H1 (cell line): ENCODE data around the gene PKM. TPM values are rescaled to one million over a fixed set of nuclear protein-coding genes. Genes with fewer than 3 reads are reported as not detected.

Experiments
- CTCF ChIA-PET: fragments of 300-600 bp; sonication (Branson Sonifier 250); formaldehyde crosslinking; loops from one replicate; lab custom pipeline; 2021; ENCODE audit not compliant: partially characterized antibody; lab: Charles Lee
- POLR2A ChIA-PET: fragments of 300-600 bp; sonication (Branson Sonifier 250); formaldehyde crosslinking; loops from one replicate; lab custom pipeline; 2021; ENCODE audit warnings: inconsistent platforms; ENCODE audit not compliant: partially characterized antibody; lab: Charles Lee
- DNase-seq, 2 experiments: peaks; one replicate each; pipeline versions ENCODE4 v3.0.0 to v3.0.0-alpha.2; 2010 to 2022; ENCODE audit warnings: low spot score in 2 of 2, low read depth in 1 of 2, mixed read lengths in 1 of 2
- FAIRE-seq: peaks from 2 replicates; lab custom pipeline; 2011; peaks lifted over from hg19 to GRCh38; lab: Jason Lieb, UNC
- H2AFZ ChIP-seq: 2 replicates; pipeline ENCODE4 v1.8.1; 2012; ENCODE audit warnings: low read length, inconsistent platforms
- H2AK5ac ChIP-seq: 2 replicates; pipeline ENCODE4 v1.6.1; 2013; ENCODE audit warnings: low read depth, low read length
- H2BK120ac ChIP-seq: replicated peaks from 2 replicates; pipeline ENCODE3; 2013; ENCODE audit warnings: low read depth, low read length, inconsistent platforms
- H2BK12ac ChIP-seq: 2 replicates; pipeline ENCODE4 v1.6.1; 2013; ENCODE audit warnings: low read depth, low read length
- H2BK15ac ChIP-seq: 2 replicates; pipeline ENCODE4 v1.6.1; 2013; ENCODE audit warnings: low read length
- H2BK20ac ChIP-seq: 2 replicates; pipeline ENCODE4 v1.6.1; 2013; ENCODE audit warnings: low read length
- H2BK5ac ChIP-seq: 2 replicates; pipeline ENCODE4 v1.6.1; 2013; ENCODE audit warnings: low read depth, low read length
- H3K14ac ChIP-seq: 2 replicates; pipeline ENCODE4 v1.6.1; 2013; ENCODE audit warnings: inconsistent platforms; ENCODE audit not compliant: insufficient read length
- H3K18ac ChIP-seq: 2 replicates; pipeline ENCODE4 v1.6.1; 2013; ENCODE audit warnings: low read length; ENCODE audit errors: extremely low read depth
- H3K23ac ChIP-seq: 2 replicates; pipeline ENCODE4 v1.6.1; 2013; ENCODE audit warnings: inconsistent platforms; ENCODE audit not compliant: insufficient read length
- H3K23me2 ChIP-seq: 2 replicates; pipeline ENCODE4 v1.6.1; 2013; ENCODE audit warnings: low read depth, low read length
- H3K27ac ChIP-seq: 2 replicates; pipeline ENCODE4 v1.6.1; 2011; ENCODE audit warnings: low read depth, low read length, inconsistent platforms
- H3K27me3 ChIP-seq, 4 experiments: replicated peaks in 1 of 4; 1 replicate in 1 of 4; 2 replicates in 3 of 4; pipeline versions ENCODE4 v1.6.1 to v1.8.1; 2011 to 2013; ENCODE audit warnings: low read length in 3 of 4, mild to moderate bottlenecking in 3 of 4, inconsistent platforms in 2 of 4, mixed read lengths in 2 of 4, moderate library complexity in 1 of 4; ENCODE audit not compliant: control insufficient read depth in 3 of 4, insufficient read depth in 3 of 4; ENCODE audit errors: extremely low read depth in 1 of 4
- H3K36me3 ChIP-seq, 4 experiments: 2 replicates each; pipeline versions ENCODE4 v1.6.1 to v1.8.1; 2011 to 2013; ENCODE audit warnings: mild to moderate bottlenecking in 4 of 4, low read length in 3 of 4, moderate library complexity in 2 of 4, control low read depth in 1 of 4, inconsistent platforms in 1 of 4; ENCODE audit not compliant: insufficient read depth in 4 of 4, control insufficient read depth in 2 of 4
- H3K4ac ChIP-seq: replicated peaks from 2 replicates; pipeline ENCODE3; 2013; ENCODE audit warnings: low read length, low read depth, mixed read lengths, inconsistent platforms; ENCODE audit not compliant: insufficient read length
- H3K4me1 ChIP-seq, 4 experiments: replicated peaks in 1 of 4; 1 replicate in 1 of 4; 2 replicates in 3 of 4; pipeline versions ENCODE4 v1.6.1 to v1.8.1; 2011 to 2013; ENCODE audit warnings: low read length in 3 of 4, inconsistent platforms in 2 of 4, mixed read lengths in 1 of 4; ENCODE audit not compliant: insufficient read depth in 4 of 4, control insufficient read depth in 3 of 4
- H3K4me2 ChIP-seq, 2 experiments: 2 replicates each; pipeline versions ENCODE4 v1.6.1 to v1.8.1; 2011 to 2013; ENCODE audit warnings: low read depth in 2 of 2, low read length in 2 of 2, control low read depth in 1 of 2, inconsistent platforms in 1 of 2, mild to moderate bottlenecking in 1 of 2; ENCODE audit not compliant: insufficient read depth in 1 of 2
- H3K4me3 ChIP-seq, 4 experiments: fragments of 200-600, 300-600 bp in 1 of 4; sonication (generic), shearing (Covaris generic), sonication (Bioruptor Twin) in 1 of 4; 2 replicates each; pipeline versions ENCODE4 v1.5.1 to v1.8.1; 2011 to 2016; ENCODE audit warnings: low read length in 4 of 4, low read depth in 3 of 4, control low read depth in 2 of 4, inconsistent platforms in 2 of 4, mild to moderate bottlenecking in 2 of 4, mixed read lengths in 1 of 4, moderate library complexity in 1 of 4; ENCODE audit not compliant: insufficient read depth in 2 of 4; ENCODE audit errors: extremely low read depth in 1 of 4
- H3K56ac ChIP-seq: replicated peaks from 2 replicates; pipeline ENCODE3; 2013; ENCODE audit warnings: low read depth, mild to moderate bottlenecking, mixed read lengths, low read length, inconsistent platforms; ENCODE audit not compliant: insufficient read length
- H3K79me1 ChIP-seq: 2 replicates; pipeline ENCODE4 v1.6.1; 2013; ENCODE audit warnings: low read depth, low read length, control low read depth
- H3K79me2 ChIP-seq, 2 experiments: 2 replicates each; pipeline versions ENCODE4 v1.6.1 to v1.8.1; 2012 to 2013; ENCODE audit warnings: low read length in 2 of 2, mild to moderate bottlenecking in 2 of 2, inconsistent platforms in 1 of 2; ENCODE audit not compliant: insufficient read depth in 2 of 2, control insufficient read depth in 1 of 2
- H3K9ac ChIP-seq, 4 experiments: replicated peaks in 1 of 4; 1 replicate in 1 of 4; 2 replicates in 3 of 4; pipeline versions ENCODE4 v1.6.1 to v1.8.1; 2011 to 2013; ENCODE audit warnings: low read depth in 3 of 4, low read length in 3 of 4, control low read depth in 2 of 4, mild to moderate bottlenecking in 2 of 4, moderate library complexity in 2 of 4, inconsistent platforms in 1 of 4; ENCODE audit errors: extremely low read depth in 1 of 4
- H3K9me3 ChIP-seq, 2 experiments: 2 replicates each; pipeline versions ENCODE4 v1.6.1 to v1.8.1; 2012 to 2013; ENCODE audit warnings: mild to moderate bottlenecking in 2 of 2, moderate library complexity in 2 of 2, control low read depth in 1 of 2, inconsistent platforms in 1 of 2, low read depth in 1 of 2, low read length in 1 of 2, mixed read lengths in 1 of 2; ENCODE audit not compliant: insufficient read depth in 2 of 2
- H4K20me1 ChIP-seq, 2 experiments: replicated peaks in 1 of 2; 2 replicates each; pipeline versions ENCODE3 to v1.8.1; 2011 to 2013; ENCODE audit warnings: inconsistent platforms in 2 of 2, low read length in 2 of 2, mild to moderate bottlenecking in 1 of 2; ENCODE audit not compliant: insufficient read depth in 2 of 2, control insufficient read depth in 1 of 2
- H4K5ac ChIP-seq: 2 replicates; pipeline ENCODE4 v1.6.1; 2013; ENCODE audit warnings: low read length, low read depth, mixed read lengths, inconsistent platforms; ENCODE audit not compliant: insufficient read length
- H4K8ac ChIP-seq: 2 replicates; pipeline ENCODE4 v1.8.0; 2013; ENCODE audit warnings: mild to moderate bottlenecking, moderate library complexity, low read length, inconsistent platforms; ENCODE audit not compliant: insufficient read depth; ENCODE audit errors: extremely low read depth
- H4K91ac ChIP-seq: replicated peaks from 2 replicates; pipeline ENCODE3; 2013; ENCODE audit warnings: low read length, mixed read lengths, inconsistent platforms; ENCODE audit not compliant: insufficient read length
- BACH1 ChIP-seq: IDR thresholded peaks from 2 replicates; pipeline ENCODE4 v1.6.1; 2012; ENCODE audit warnings: low read length, improper control_type of control experiment
- BRCA1 ChIP-seq: IDR thresholded peaks from 2 replicates; pipeline ENCODE4 v1.6.1; 2012; ENCODE audit warnings: low read depth, low read length, improper control_type of control experiment
- CTBP2 ChIP-seq: IDR thresholded peaks from 2 replicates; pipeline ENCODE4 v1.7.0; 2011; ENCODE audit warnings: borderline replicate concordance, mild to moderate bottlenecking, moderate library complexity, mixed read lengths, low read length; ENCODE audit not compliant: insufficient read depth, insufficient read length
- EZH2 ChIP-seq: fragments of 200-600 bp; sonication (generic); IDR thresholded peaks from 2 replicates; pipeline ENCODE4 v1.7.1; 2012; ENCODE audit warnings: low read depth, mild to moderate bottlenecking, moderate library complexity, low read length, inconsistent platforms; ENCODE audit not compliant: severe bottlenecking
- HDAC6 ChIP-seq: IDR thresholded peaks from one replicate; pipeline ENCODE4 v1.7.1; 2012; ENCODE audit warnings: low read depth, mild to moderate bottlenecking, inconsistent platforms, low read length, moderate library complexity
- NRF1 ChIP-seq: IDR thresholded peaks from 2 replicates; pipeline ENCODE4 v1.6.1; 2011; ENCODE audit warnings: mild to moderate bottlenecking, low read depth, low read length, improper control_type of control experiment
- RFX5 ChIP-seq: IDR thresholded peaks from 2 replicates; pipeline ENCODE4 v1.6.1; 2011; ENCODE audit warnings: low read depth, low read length, improper control_type of control experiment, borderline replicate concordance
- RXRA ChIP-seq: IDR thresholded peaks from 2 replicates; pipeline ENCODE4 v1.6.1; 2011; ENCODE audit warnings: low read depth, mild to moderate bottlenecking, low read length, moderate library complexity; ENCODE audit not compliant: insufficient read depth
- TEAD4 ChIP-seq: IDR thresholded peaks from 2 replicates; pipeline ENCODE4 v1.6.1; 2012; ENCODE audit warnings: low read depth, low read length, inconsistent platforms, mixed read lengths
- YY1 ChIP-seq: IDR thresholded peaks from 2 replicates; pipeline ENCODE4 v1.6.1; 2011; ENCODE audit warnings: low read depth, mild to moderate bottlenecking, low read length
- WGBS, 2 experiments: shearing (Covaris generic) in 1 of 2; methylation state at CpG; one replicate each; pipeline versions ENCODE4 v1.1.6 to v1.1.7; 2013 to 2015; ENCODE audit warnings: low lambda C conversion rate in 2 of 2, mixed read lengths in 2 of 2, inconsistent platforms in 1 of 2, low coverage in 1 of 2, missing lambda C conversion rate in 1 of 2; ENCODE audit not compliant: insufficient replicate concordance in 2 of 2, insufficient coverage in 1 of 2, insufficient read length in 1 of 2; ENCODE audit errors: extremely low coverage in 1 of 2, missing lambda C conversion rate in 1 of 2; 5-methylcytosine and 5-hydroxymethylcytosine counted together
- polyA plus RNA-seq, 7 experiments: library from polyadenylated mRNA; depleted of rRNA in 3 of 7; stranded (reverse) in 5 of 7; unstranded in 2 of 7; fragments of >200 nt in 5 of 7; fragments of 200-250 nt in 2 of 7; gene quantifications; 1 replicate in 5 of 7; 2 replicates in 1 of 7; 4 replicates in 1 of 7; pipeline versions ENCODE4 v1.2.1 to v1.2.3, GENCODE V29; 2011 to 2013; ENCODE audit warnings: missing spikeins in 2 of 7, mixed read lengths in 2 of 7
- total RNA-seq: library from RNA; stranded (reverse); fragmentation: NEBNext Ultra II Directional; extraction: Animal tissue kit (Norgen Biotek cat#: 25700); gene quantifications from 2 replicates; pipeline ENCODE4 v1.2.1, GENCODE V29; 2021
- TF ChIP-seq, protein P1 (sequence below): IDR thresholded peaks from 2 replicates; pipeline ENCODE4 v1.6.1; 2012; ENCODE audit warnings: low read length, inconsistent platforms

PKM gene
- total and polyA plus RNA-seq, 2 of the 8 experiments (the other 6 are each of a cell fraction or from before 2014, with no cell fraction given), result 780 to 856 TPM

DNA sequence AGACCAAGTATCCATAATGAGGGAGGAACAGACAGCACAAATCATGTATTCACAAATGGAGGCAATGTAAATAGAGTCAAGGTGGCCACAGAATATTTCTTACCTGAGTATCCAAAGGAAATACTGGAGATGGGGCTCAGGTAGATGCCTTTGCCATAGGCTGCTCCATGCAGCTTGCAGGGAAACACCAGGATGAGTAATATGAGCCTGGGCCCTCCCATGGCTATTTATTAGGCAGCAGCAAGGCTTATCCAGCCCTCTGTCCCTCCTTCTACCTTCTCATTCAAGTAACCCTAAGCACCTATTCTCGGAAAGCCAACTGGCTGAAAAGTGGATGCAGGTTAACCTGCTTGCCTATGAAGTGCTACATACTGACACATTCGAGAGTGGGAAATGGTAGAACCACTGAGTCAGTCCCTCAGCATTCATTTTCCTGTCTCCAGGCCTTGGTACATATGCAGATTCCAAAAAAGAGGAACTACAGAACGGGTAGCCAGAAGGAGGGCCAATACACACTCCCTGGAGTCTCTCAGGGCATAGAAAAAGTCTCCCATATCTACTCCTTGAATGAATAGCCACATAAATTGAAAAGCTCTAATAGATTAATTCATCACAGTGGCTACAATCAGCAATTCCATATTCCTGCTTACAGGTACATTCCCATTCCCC lies 18.3 kb upstream of the PKM start:
- no peak overlapping the region for H2BK15ac ChIP-seq
- no peak for DNase-seq
- no peaks in the 10 kb centered on the region; the same call in 1 of the 2 replicates for H3K23me2 ChIP-seq
- H2AFZ ChIP-seq, result no peak overlapping the region
- no peaks in the 10 kb centered on the region for H3K4me1 ChIP-seq
- H4K5ac ChIP-seq, result no peak overlapping the region
- H2BK5ac ChIP-seq, result no peak overlapping the region
- H2BK120ac ChIP-seq, result no peak overlapping the region
- H4K8ac ChIP-seq, result no peak overlapping the region
- no peak overlapping the region for H3K56ac ChIP-seq
- H3K4me3 ChIP-seq, result no peak overlapping the region
- POLR2A ChIA-PET, result interaction anchor here (1.1 to 2.7 kb wide), 4 partner anchors 8 to 13 kb away, joined by 3 to 16 read pairs (median 7); no protein-coding TSS in a partner anchor
- no peak overlapping the region for H3K27ac ChIP-seq
- no peaks in the 10 kb centered on the region for H3K79me2 ChIP-seq
- H4K20me1 ChIP-seq, result peaks cover 0 to 10% of the 10 kb centered on the region in 2 experiments
- H4K91ac ChIP-seq, result no peak overlapping the region
- H3K79me1 ChIP-seq, result no peaks in the 10 kb centered on the region
- FAIRE-seq, result no peak
- CTCF ChIA-PET, result no interaction called here
- WGBS, 2 experiments, result 84% methylated on average over 3 of the region's 3 CpGs; no CpG with 5 or more reads in 1 of the 2 experiments
- H2BK20ac ChIP-seq, result no peak overlapping the region
- H3K9ac ChIP-seq, result no peak overlapping the region
- H3K14ac ChIP-seq, result no peak overlapping the region
- H3K4ac ChIP-seq, result no peak overlapping the region
- H3K36me3 ChIP-seq, result peaks cover 9 to 49% (median 32%) of the 10 kb centered on the region in 4 experiments; a peak in 7 of 8 replicates
- no peaks in the 10 kb centered on the region for H3K9me3 ChIP-seq
- no peak overlapping the region for H2BK12ac ChIP-seq
- H3K23ac ChIP-seq, result no peak overlapping the region
- H3K27me3 ChIP-seq, result peaks cover under 1 to 15% (median 6%) of the 10 kb centered on the region in 4 experiments
- H3K4me2 ChIP-seq, result no peak overlapping the region
- H2AK5ac ChIP-seq, result no peak overlapping the region
- no peak overlapping the region for H3K18ac ChIP-seq
- TF ChIP-seq BACH1 (no peak), RXRA (no peak), NRF1 (no peak), HDAC6 (no peak), BRCA1 (no peak), CTBP2 (no peak), YY1 (no peak), EZH2 (no peak), RFX5 (no peak), TEAD4 (no peak)
- TF ChIP-seq, protein P1, sequence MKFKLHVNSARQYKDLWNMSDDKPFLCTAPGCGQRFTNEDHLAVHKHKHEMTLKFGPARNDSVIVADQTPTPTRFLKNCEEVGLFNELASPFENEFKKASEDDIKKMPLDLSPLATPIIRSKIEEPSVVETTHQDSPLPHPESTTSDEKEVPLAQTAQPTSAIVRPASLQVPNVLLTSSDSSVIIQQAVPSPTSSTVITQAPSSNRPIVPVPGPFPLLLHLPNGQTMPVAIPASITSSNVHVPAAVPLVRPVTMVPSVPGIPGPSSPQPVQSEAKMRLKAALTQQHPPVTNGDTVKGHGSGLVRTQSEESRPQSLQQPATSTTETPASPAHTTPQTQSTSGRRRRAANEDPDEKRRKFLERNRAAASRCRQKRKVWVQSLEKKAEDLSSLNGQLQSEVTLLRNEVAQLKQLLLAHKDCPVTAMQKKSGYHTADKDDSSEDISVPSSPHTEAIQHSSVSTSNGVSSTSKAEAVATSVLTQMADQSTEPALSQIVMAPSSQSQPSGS, result no peak
